GM11168 (cell line): ENCODE measurements around the gene LGALS9.
"Not testable (repeated sequence)": the region's sequence is repeated elsewhere in the genome, so short reads cannot be mapped to it uniquely, and the experiment has no call there.

Source experiments
- in situ Hi-C: fragments of 300-500 bp; cut with MboI; formaldehyde crosslinking; loops from one replicate; pipeline ENCODE4 v1.12.0; 2022; ENCODE audit warnings: low sequenced_read_pairs; ENCODE audit not compliant: unreplicated experiment

LGALS9 gene

GRCh38 chr17:27625856-27626255, 5.1 kb upstream of the LGALS9 start:
- in situ Hi-C loops = no loop called here

GRCh38 chr17:27627514-27627913, 3.5 kb upstream of the LGALS9 start:
- in situ Hi-C loops = no loop called here

GRCh38 chr17:27628376-27628775, 2.6 kb upstream of the LGALS9 start:
- in situ Hi-C loops = no loop called here

GRCh38 chr17:27629260-27629659, 1.7 kb upstream of the LGALS9 start:
- in situ Hi-C loops = not testable (repeated sequence)

- in situ Hi-C loops = no loop called here
These were observed 398 bp downstream of the LGALS9 start for GRCh38 chr17:27631411-27631760.

- in situ Hi-C loops = no loop called here
These were observed 1.1 kb downstream of the LGALS9 start for GRCh38 chr17:27631897-27632725.

GRCh38 chr17:27632766-27633165, 1.8 kb downstream of the LGALS9 start:
- in situ Hi-C loops = not testable (repeated sequence)

DNA sequence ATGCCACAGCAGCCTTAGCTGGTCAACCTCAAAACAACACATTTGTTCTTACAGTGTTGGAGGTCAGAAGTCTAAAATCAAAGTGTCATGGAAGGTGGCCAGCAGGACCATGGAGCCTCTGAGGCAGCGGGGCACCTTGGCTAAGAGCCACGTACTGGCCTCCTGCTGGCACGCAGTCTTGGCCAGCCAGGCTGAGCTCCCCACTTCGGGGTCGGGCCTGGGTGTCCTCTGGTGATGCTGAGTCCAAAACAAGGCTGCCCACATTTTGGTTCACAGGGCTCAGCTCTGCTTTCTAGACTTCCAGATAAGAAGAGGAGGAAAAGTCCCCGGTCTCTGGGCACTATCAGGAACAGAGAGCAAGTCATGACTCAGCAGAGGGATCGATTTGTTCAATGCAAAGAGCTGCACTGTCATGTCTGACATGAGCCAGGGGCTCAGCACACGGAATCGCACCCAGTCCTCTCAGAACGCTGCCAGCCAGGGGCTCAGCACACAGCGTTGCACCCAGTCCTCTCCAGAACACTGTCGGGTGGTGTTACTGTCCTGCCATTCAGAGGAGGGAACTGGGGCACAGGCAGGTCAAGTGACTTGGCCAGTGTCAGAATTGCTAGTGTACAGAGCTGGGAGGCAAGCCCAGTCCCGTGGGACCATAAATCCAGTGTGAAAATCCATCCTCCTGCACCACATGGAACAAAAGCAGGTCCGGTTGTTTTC, 2.5 kb downstream of the LGALS9 start:
- in situ Hi-C loops = no loop called here

GRCh38 chr17:27634026-27634335, 3.0 kb downstream of the LGALS9 start:
- in situ Hi-C loops = no loop called here

- in situ Hi-C loops = no loop called here
These were observed 3.8 kb downstream of the LGALS9 start for GRCh38 chr17:27634776-27635175.

DNA sequence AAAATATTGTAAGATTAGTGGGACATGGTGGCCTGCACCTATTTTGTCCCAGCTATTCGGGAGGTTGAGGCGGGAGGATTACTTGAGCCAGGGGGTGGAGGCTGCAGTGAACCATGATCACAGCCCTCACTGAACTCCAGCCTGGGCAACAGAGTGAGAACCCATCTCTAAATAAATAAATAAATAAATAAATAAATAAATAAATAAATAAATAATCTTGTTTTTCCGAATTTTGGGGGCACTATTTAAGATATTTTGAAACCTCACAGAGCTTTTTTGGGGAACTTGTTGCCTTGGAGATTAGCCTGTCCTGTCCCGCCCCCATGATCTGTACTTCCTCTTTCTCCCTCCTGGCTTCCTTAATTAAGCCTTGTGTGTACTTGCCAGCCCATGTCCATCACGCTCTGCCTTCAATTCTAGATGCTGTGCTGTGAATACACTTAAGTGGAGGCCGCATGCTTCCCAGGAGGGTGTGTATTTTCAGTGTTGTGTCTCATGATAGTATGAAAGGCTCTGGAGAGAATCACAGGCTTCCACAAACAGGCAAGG, 4.4 kb downstream of the LGALS9 start:
- in situ Hi-C loops = no loop called here

GRCh38 chr17:27636005-27636520, 5.1 kb downstream of the LGALS9 start:
- in situ Hi-C loops = not testable (repeated sequence)

DNA sequence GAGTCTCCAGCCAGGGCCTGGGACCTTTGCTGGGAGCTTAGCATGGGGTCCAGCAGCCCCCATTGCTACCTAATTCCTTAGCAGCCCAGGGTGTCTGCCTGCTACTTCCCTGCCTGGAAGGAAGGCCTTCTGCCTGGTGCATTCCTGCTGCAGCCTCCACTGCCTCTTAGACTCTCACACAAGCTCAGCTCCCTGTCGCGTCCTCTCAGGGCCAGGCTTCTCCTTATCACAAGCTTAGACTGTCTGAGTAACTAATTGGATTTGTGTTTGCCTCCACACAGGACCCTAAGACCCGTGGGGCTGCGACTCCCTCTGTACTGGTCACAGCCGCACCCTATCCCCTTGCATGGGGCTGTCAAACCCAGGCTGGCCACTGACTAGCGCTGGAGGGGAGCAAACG, 6.8 kb downstream of the LGALS9 start:
- in situ Hi-C loops = not testable (repeated sequence)

GRCh38 chr17:27638415-27638914, 7.5 kb downstream of the LGALS9 start:
- in situ Hi-C loops = not testable (repeated sequence)

GRCh38 chr17:27640790-27641189, 9.8 kb downstream of the LGALS9 start:
- in situ Hi-C loops = loop anchor here (5.0 kb wide), 1 partner anchor 33 kb away; no protein-coding TSS in a partner anchor

GRCh38 chr17:27644586-27644985, 13.6 kb downstream of the LGALS9 start:
- in situ Hi-C loops = loop anchor here (5.0 kb wide), 1 partner anchor 37 kb away; no protein-coding TSS in a partner anchor

- in situ Hi-C loops = not testable (repeated sequence)
These were observed 14.6 kb downstream of the LGALS9 start for GRCh38 chr17:27645621-27646020.

GRCh38 chr17:27646232-27646631, 15.2 kb downstream of the LGALS9 start:
- in situ Hi-C loops = no loop called here

GRCh38 chr17:27647765-27648164, 16.8 kb downstream of the LGALS9 start:
- in situ Hi-C loops = no loop called here

- in situ Hi-C loops = not testable (repeated sequence)
These were observed 18.2 kb downstream of the LGALS9 start for GRCh38 chr17:27649111-27649571.

DNA sequence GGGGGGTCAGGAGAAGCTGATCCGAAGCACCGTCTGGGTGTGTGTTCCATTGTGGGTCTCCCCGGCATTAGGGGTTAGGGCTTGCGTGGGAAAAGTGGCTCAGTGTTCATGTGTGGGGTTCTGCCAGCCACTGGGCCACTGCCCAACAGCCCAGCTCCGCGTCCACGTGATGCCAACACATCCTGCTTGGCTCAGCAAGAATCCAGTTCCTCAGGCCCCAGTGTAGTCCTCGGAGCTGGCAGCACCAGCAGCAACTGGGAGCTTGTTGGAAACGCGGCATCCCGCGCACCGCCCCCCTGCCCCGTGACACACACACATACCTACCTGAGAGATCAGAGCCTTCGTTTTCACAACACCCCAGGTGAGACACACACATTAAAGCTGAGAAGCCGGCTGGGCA, 18.9 kb downstream of the LGALS9 start:
- in situ Hi-C loops = loop anchor here (25.0 kb wide), 1 partner anchor 237 kb away; the partner anchor contains the start of gene LYRM9
